GM12891 (cell line): Measurements from ENCODE around the gene FUT2.
A peak's percentile ranks its signal among the peaks of the same experiment; 100 is the strongest.

ENCODE experiments used
- DNase-seq: peaks from one replicate; pipeline ENCODE4 v3.0.0; 2011; ENCODE audit warnings: low spot score; ENCODE audit not compliant: insufficient read length
- FAIRE-seq: peaks from 2 replicates; lab custom pipeline; 2011; peaks lifted over from hg19 to GRCh38; lab: Jason Lieb, UNC
- PAX5 ChIP-seq: IDR thresholded peaks from 2 replicates; pipeline ENCODE4 v1.6.1; 2011; ENCODE audit warnings: low read length, moderate library complexity, mild to moderate bottlenecking; ENCODE audit not compliant: insufficient read depth, severe bottlenecking
- POLR2A ChIP-seq: IDR thresholded peaks from 2 replicates; pipeline ENCODE4 v1.6.1; 2011; ENCODE audit warnings: low read depth, low read length, control low read depth
- POLR2AphosphoS5 ChIP-seq: IDR thresholded peaks from 2 replicates; pipeline ENCODE4 v1.6.1; 2011; ENCODE audit warnings: low read depth, low read length, control low read depth
- POU2F2 ChIP-seq: IDR thresholded peaks from 2 replicates; pipeline ENCODE4 v1.6.1; 2011; ENCODE audit warnings: low read depth, mild to moderate bottlenecking, control low read depth, low read length, moderate library complexity
- SPI1 ChIP-seq: IDR thresholded peaks from 2 replicates; pipeline ENCODE4 v1.6.1; 2011; ENCODE audit warnings: low read depth, low read length, control low read depth
- TAF1 ChIP-seq: IDR thresholded peaks from 2 replicates; pipeline ENCODE4 v1.6.1; 2011; ENCODE audit warnings: low read depth, low read length, control low read depth

Gene FUT2

DNA sequence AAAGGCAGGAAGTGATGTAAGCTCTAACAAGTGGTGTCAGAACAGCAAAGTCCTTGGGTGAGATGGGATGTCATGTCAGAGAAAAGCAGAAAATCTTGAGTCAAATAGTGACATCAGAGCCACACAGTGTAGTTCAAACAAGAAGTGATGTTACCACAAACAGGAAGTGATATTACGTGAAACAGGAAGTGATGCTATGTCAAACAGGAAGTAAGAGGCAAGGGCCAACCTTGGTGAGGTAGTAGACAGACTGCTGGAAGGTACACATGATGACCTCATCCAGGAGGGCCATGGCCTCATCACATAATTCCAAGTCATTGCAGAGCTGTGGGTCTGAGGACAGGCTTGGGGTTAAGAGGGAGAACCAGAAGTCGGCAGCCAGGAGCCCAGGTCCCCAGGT lies 30.8 kb downstream of the FUT2 start:
- TF ChIP-seq PAX5 (no peak), SPI1 (peak; percentile 69), POLR2A (no peak)
- DNase-seq: no peak
- FAIRE-seq: no peak

DNA sequence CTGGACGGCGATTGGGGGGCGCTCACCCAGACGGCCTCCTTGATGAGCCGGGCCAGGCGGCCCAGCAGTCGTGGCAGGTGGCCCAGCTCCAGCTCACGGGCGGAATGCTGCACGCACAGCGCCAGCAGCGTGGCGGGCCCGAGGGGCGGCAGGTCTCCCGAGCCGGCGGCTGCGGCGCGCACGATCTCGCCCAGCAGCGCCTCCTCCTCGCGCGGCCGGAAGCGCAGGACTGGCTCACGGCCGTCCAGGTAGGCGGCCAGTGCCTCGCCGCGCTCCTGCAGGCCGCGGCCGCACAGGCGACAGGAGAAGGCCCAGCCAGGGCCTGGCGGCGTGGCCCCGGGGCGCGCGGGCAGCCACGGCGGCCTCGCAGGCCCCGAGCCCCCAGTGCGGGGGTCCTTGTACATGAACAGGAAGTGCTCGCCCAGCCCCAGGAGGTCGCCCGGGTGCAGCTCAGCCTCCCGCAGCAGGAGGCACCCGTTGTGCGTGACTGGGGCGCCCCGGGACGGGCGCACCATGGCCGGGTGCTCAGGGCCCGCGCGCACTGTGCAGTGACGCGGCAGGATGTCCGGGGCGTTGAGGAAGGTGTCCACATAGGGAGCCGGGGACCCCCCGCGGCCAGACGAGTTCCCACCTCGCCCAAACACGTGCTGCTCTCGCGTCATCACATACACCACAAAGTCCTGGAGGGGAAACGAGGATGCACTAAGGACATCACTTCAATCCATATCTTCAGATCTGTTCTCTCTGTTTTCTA lies 33.3 kb downstream of the FUT2 start:
- TF ChIP-seq PAX5 (no peak), SPI1 (no peak), POLR2A (no peak), POU2F2 (no peak), POLR2AphosphoS5 (no peak), TAF1 (no peak)
- DNase-seq (no peak), FAIRE-seq (no peak)

DNA sequence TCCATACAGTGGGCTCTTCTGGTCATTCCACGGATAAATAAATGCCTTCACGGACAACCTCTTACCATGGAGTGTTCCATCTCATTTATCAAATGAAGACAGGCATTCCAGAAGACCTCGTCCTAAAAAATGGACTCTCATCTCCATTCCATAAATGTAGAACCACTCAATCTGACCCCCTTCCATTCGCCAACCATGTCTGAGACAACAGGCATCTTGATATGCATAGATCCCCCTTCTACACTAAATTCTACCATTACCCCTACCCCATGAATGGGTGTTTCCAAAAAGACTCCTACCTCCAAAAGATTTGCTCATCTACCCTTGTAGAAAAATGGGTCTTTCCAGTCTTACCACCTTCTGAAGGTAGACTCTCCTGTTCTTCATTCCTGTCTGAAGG lies 35.7 kb downstream of the FUT2 start:
- no peak for DNase-seq
- TF ChIP-seq PAX5 (no peak), SPI1 (no peak), POLR2AphosphoS5 (no peak), POLR2A (no peak), TAF1 (no peak), POU2F2 (no peak)
- no peak for FAIRE-seq

DNA sequence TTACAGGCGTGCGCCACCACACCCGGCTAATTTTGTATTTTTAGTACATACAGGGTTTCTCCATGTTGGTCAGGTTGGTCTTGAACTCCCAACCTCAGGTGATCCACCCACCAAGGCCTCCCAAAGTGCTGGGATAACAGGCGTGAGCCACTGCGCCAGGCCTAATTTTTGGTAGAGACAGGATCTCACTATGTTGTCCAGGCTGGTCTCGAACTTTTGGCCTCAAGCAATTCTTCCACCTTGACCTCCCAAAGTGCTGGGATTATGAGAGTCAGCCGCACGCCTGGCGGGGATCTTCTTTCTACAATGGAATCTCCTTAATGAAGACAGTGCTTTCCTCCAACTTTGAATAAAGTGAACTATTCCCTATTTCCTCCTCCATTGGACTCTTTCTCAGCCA lies 38.9 kb downstream of the FUT2 start:
- TF ChIP-seq SPI1 (no peak), POLR2AphosphoS5 (no peak), TAF1 (no peak), POLR2A (no peak), PAX5 (no peak), POU2F2 (no peak)
- DNase-seq (no peak), FAIRE-seq (no peak)

DNA sequence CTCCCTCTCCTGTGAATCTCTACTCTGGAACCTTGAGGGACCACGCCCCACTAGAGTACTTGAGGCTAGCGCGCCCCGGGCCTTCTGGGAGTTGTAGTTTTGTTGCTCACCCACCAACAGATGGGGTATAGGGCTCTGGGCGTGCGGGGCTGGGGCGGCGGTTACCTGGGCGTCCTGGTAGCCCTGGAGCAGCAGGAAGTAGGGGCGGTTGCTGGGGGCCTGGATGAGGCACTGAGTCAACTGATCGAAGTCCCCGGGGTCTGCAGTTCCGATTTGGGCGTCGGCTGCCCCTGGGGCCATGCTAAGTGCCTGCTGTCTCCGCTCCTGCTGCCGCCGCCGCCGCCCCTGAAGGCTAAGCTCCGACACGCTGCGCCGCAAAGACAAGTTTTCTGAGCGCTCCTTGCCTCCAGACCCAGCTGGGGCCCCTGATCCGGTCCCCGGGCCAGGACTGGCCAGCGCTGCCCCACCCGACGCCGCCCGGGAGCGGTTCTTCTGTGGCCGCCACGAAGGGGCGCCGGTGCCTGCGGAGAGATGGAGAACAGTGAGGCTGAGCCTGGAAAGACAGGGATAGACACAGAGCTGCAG lies 39.4 kb downstream of the FUT2 start:
- no peak for TF ChIP-seq POLR2AphosphoS5
- no peak for TF ChIP-seq POU2F2
- TF ChIP-seq SPI1: no peak
- no peak for TF ChIP-seq TAF1
- TF ChIP-seq PAX5: no peak
- no peak for TF ChIP-seq POLR2A
- FAIRE-seq (no peak), DNase-seq (no peak)

DNA sequence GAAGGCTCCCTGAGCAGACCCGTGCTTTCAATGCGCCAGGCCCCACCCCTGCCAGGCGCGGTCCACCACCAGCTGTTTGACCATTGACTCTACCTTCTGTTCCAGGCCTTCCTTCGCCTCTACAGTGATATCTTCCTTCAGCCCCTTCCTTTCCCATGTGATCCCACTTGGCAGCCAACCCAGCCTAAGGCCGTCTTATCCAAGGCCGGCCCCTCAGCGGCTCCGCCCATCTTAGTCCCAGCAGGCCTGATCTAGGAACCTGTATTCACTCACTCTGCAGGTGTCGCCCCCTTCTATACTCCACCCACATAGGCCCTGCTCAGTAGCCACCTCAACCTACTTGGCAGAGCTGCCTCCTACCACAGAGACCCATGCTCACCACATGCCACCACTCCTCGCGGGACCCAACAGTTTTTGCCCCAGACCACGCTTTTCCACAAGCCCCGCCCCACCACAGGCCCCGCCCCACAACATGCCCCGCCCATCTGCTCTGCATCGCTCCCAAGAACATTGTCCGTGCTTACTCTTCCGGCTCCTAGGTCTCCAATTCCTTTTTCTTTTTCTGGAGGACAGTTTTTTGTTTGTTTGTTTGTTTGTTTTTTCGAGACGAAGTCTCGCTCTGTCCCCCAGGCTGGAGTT lies 41.7 kb downstream of the FUT2 start:
- FAIRE-seq (no peak), DNase-seq (no peak)
- TF ChIP-seq SPI1: no peak
- no peak for TF ChIP-seq POLR2AphosphoS5
- TF ChIP-seq POLR2A: no peak
- TF ChIP-seq TAF1: no peak
- TF ChIP-seq PAX5: no peak
- TF ChIP-seq POU2F2: no peak

DNA sequence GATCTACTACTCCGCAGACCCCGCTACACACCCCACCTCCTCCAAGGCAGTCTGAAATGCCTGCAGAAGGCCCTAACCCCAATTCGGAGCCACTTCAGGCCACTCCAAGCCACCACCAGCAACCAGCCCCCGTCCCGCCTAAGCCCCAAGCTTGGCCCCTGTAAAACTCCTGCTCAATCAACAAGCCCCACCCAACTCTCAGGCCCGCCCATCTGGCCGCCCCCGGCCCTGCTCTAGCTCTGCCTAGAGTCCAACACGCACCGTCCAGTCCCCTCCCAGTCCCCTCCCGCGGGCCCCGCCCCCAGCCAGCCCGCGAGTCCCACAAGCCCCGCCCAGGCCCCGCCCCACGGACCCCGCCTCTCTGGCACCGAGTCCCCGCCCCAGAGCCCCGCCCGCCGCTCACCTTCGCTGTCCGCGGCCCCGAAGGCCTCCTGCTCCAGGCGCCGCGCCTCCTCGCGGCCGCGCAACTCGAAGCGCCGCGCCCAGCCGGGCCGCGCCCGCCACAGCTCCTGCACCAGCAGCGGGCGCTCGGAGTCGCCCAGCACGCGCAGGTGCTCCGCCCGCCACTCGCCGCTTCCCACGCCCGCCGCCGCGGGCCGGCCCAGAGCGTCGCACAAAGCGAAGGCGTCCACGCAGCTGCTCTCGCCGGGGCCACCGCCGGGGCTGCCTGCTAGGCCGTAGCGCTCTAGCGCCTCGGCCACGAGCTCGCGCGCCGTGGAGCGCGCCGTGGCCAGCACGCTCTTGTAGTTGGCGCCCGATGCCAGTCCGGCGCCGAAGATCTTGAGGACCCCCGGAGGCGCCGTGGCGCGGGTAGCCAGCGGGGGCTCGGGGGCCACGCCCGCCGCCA lies 43.0 kb downstream of the FUT2 start:
- DNase-seq (peak; percentile 98), FAIRE-seq (peak; percentile 64)
- TF ChIP-seq PAX5 (no peak), POLR2A (no peak), SPI1 (no peak), TAF1 (no peak), POLR2AphosphoS5 (no peak), POU2F2 (no peak)

DNA sequence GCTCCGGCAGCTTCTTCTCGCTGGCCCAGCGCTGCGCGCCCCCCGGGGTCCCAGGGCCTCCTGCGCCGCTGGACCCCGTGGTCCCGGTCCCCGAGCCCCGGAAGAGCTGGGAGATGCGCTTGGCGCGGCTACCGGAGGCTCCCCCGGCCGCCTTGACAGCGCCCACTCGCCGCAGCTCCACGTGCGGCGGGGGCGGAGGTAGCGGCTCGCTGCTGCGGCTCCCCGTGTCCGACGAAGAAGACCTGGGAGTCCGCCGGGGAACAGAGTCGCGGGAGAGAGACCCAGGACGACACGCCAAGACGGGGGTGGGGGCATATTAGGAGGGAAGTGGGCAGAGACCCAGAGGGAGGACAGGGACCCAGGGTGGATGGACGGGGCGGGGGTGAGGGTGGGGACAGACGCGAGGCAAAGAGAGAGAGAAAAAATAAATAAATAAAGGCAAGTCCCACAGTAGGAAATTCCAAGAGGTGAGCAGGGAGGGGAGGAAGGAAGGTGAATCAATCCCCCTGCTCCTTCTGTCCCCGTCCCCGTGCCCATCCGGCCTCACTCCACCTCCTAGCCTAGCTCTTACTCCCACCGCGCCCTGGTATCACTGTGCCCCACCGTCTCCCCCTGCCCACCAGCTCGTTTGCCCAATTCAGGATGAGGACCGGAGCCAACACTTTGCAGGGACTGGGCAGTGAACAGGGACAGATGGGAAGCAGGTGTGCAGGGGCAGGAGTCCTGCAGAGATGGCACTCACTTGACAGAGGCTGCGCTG lies 43.8 kb downstream of the FUT2 start:
- no peak for FAIRE-seq
- TF ChIP-seq POLR2A (no peak), POLR2AphosphoS5 (no peak), POU2F2 (no peak)

More for the DNA sequence above, 43.8 kb downstream of the FUT2 start:
- DNase-seq: no peak
